OCI-LY7 (cell line): Measurements from ENCODE around the gene TEKT5. TPM values are rescaled to one million over a fixed set of nuclear protein-coding genes. Genes with fewer than 3 reads are reported as not detected.

ENCODE experiments used
- BruUV-seq: library from RNA; stranded (reverse); fragments of 400-500 nt; replicated peaks from 2 replicates; lab custom pipeline; 2021; lab: Mats Ljungman, UMichigan
- CTCF ChIA-PET: fragments of 300-600 bp; sonication (Branson Sonifier 250); formaldehyde crosslinking; loops from one replicate; lab custom pipeline; 2022; ENCODE audit warnings: antibody characterized with exemption; ENCODE audit not compliant: unreplicated experiment; lab: Charles Lee
- POLR2A ChIA-PET: fragments of 300-600 bp; sonication (Branson Sonifier 250); formaldehyde crosslinking; loops from one replicate; lab custom pipeline; 2022; ENCODE audit warnings: antibody characterized with exemption; lab: Charles Lee
- DNase-seq: peaks from one replicate; pipeline ENCODE4 v3.0.0-alpha.2; 2015; ENCODE audit warnings: low spot score
- H2AFZ ChIP-seq: fragments of 200-600 bp; sonication (generic), shearing (Covaris generic); 2 replicates; pipeline ENCODE4 v1.6.1; 2014; ENCODE audit warnings: mild to moderate bottlenecking, antibody characterized with exemption, low read length, moderate library complexity
- H3K27ac ChIP-seq: fragments of 200-600 bp; sonication (generic); 2 replicates; pipeline ENCODE4 v1.5.1; 2014; ENCODE audit warnings: mixed run types, low read depth, mild to moderate bottlenecking, moderate library complexity, low read length, inconsistent platforms; ENCODE audit not compliant: poor library complexity, severe bottlenecking
- H3K36me3 ChIP-seq: fragments of 200-600 bp; sonication (generic); 2 replicates; pipeline ENCODE4 v1.6.1; 2014; ENCODE audit warnings: mild to moderate bottlenecking, antibody characterized with exemption, low read length, moderate library complexity, mixed read lengths; ENCODE audit not compliant: insufficient read depth
- H3K4me1 ChIP-seq: fragments of 200-600 bp; sonication (generic); 2 replicates; pipeline ENCODE4 v1.5.1; 2014; ENCODE audit warnings: mild to moderate bottlenecking, low read length; ENCODE audit not compliant: insufficient read depth, poor library complexity, severe bottlenecking
- H3K4me2 ChIP-seq: fragments of 200-600 bp; sonication (generic); 2 replicates; pipeline ENCODE4 v1.6.1; 2014; ENCODE audit warnings: mild to moderate bottlenecking, low read length
- H3K4me3 ChIP-seq: fragments of 200-600 bp; sonication (generic); 2 replicates; pipeline ENCODE4 v1.5.1; 2014; ENCODE audit warnings: mild to moderate bottlenecking, low read depth, low read length; ENCODE audit not compliant: poor library complexity, severe bottlenecking
- H3K79me2 ChIP-seq: fragments of 200-600 bp; sonication (generic); 2 replicates; pipeline ENCODE4 v1.6.1; 2016; ENCODE audit warnings: low read depth, mild to moderate bottlenecking, low read length, moderate library complexity, mixed read lengths; ENCODE audit not compliant: insufficient read depth
- H3K9me2 ChIP-seq: fragments of 200-600 bp; sonication (generic); 2 replicates; pipeline ENCODE4 v1.6.1; 2016; ENCODE audit warnings: mild to moderate bottlenecking, low read length, mixed read lengths; ENCODE audit not compliant: insufficient read depth
- H3K9me3 ChIP-seq: fragments of 200-600 bp; sonication (generic); 2 replicates; pipeline ENCODE4 v1.6.1; 2014; ENCODE audit warnings: mild to moderate bottlenecking, mixed run types, low read length, mixed read lengths
- H4K20me1 ChIP-seq: fragments of 200-600 bp; sonication (generic); 2 replicates; pipeline ENCODE4 v1.6.1; 2014; ENCODE audit warnings: mild to moderate bottlenecking, antibody characterized with exemption, low read length, moderate library complexity, mixed read lengths; ENCODE audit not compliant: insufficient read depth
- EZH2phosphoT487 ChIP-seq: fragments of 200-600 bp; sonication (generic); IDR thresholded peaks from 2 replicates; pipeline ENCODE4 v1.6.1; 2018; ENCODE audit warnings: low read depth, borderline replicate concordance, mild to moderate bottlenecking, mixed run types, antibody characterized with exemption, low read length, moderate library complexity, mixed read lengths
- intact Hi-C: fragments of 100-400 bp; cut with micrococcal nuclease; formaldehyde crosslinking; loops from one replicate; pipeline ENCODE4 v1.10.0; 2022; ENCODE audit not compliant: unreplicated experiment
- total RNA-seq, 2 experiments: library from RNA; depleted of rRNA in 1 of 2; stranded (reverse); fragments of >200 nt in 1 of 2; shearing (Covaris generic) in 1 of 2; gene quantifications; 2 replicates each; pipeline ENCODE4 v1.2.3, GENCODE V29; 2014 to 2022
- TF ChIP-seq, protein P1 (sequence below): fragments of 200-600 bp; sonication (generic); conservative IDR thresholded peaks from 2 replicates; pipeline ENCODE4 v1.5.1; 2014; ENCODE audit warnings: mild to moderate bottlenecking, antibody characterized with exemption, low read length, moderate library complexity, mixed read lengths

TEKT5 gene
- total RNA-seq, 2 experiments from 2014 or later, result 0.32 to 0.74 TPM

DNA sequence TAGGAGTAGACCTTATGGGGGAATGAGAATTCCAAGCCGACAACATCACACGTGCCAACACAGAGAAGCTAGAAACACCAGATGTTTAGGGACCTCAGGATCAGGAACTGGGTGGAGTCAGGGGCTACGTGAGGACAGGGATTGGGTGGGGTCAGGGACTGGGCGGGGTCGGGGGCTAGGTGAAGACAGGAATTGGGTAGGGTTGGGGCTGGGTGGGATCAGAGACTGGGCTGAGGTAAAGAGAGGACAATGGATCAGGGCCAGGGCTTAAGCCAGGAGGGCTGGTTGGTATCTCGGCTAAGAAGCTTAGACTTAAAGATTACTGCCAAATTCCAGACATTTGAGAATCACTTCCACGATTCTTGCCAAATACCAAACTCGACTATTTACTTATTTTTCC, 11.6 kb downstream of the TEKT5 start:
- Histone ChIP-seq H3K4me2 (no peak overlapping the region), H4K20me1 (no peaks in the 10 kb centered on the region), H3K4me1 (no peaks in the 10 kb centered on the region), H3K9me2 (no peaks in the 10 kb centered on the region), H3K79me2 (no peaks in the 10 kb centered on the region), H3K36me3 (no peaks in the 10 kb centered on the region), H3K27ac (no peak overlapping the region), H3K4me3 (no peak overlapping the region), H3K9me3 (no peaks in the 10 kb centered on the region), H2AFZ (no peak overlapping the region)
- BruUV-seq, result no TSS peak
- ChIA-PET CTCF (no interaction called here), POLR2A (no interaction called here)
- DNase-seq, result no peak
- intact Hi-C loops, result no loop called here
- TF ChIP-seq, protein P1, sequence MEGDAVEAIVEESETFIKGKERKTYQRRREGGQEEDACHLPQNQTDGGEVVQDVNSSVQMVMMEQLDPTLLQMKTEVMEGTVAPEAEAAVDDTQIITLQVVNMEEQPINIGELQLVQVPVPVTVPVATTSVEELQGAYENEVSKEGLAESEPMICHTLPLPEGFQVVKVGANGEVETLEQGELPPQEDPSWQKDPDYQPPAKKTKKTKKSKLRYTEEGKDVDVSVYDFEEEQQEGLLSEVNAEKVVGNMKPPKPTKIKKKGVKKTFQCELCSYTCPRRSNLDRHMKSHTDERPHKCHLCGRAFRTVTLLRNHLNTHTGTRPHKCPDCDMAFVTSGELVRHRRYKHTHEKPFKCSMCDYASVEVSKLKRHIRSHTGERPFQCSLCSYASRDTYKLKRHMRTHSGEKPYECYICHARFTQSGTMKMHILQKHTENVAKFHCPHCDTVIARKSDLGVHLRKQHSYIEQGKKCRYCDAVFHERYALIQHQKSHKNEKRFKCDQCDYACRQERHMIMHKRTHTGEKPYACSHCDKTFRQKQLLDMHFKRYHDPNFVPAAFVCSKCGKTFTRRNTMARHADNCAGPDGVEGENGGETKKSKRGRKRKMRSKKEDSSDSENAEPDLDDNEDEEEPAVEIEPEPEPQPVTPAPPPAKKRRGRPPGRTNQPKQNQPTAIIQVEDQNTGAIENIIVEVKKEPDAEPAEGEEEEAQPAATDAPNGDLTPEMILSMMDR, result no peak
- no peak for TF ChIP-seq EZH2phosphoT487

DNA sequence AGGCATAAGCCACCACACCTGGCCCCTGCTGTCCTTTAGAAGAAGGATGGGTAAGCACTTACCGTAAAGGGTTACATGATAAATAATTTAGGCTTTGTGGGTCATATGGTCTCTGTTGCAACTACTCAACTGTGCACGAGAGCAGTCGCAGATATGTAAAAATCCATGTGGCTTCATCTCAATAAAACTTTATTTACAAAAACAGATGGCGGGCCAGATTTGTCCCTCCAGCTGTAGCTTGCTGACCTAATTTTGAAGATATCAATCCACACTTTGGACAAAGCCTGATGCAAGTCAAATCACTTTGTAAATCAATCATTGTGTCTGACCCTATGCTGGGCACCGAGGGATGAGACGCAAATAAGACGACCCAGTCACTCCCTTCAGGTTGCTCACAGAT, 12.1 kb downstream of the TEKT5 start:
- intact Hi-C loops, result no loop called here
- H2AFZ ChIP-seq, result no peak overlapping the region
- H3K36me3 ChIP-seq, result no peaks in the 10 kb centered on the region
- no peak overlapping the region for H3K4me2 ChIP-seq
- POLR2A ChIA-PET, result no interaction called here
- no peak for DNase-seq
- no peaks in the 10 kb centered on the region for H3K4me1 ChIP-seq
- no peak overlapping the region for H3K27ac ChIP-seq
- BruUV-seq, result no TSS peak
- H4K20me1 ChIP-seq, result no peaks in the 10 kb centered on the region
- no peak for TF ChIP-seq EZH2phosphoT487
- TF ChIP-seq, protein P1, result no peak
- H3K79me2 ChIP-seq, result no peaks in the 10 kb centered on the region
- no peaks in the 10 kb centered on the region for H3K9me2 ChIP-seq
- H3K4me3 ChIP-seq, result no peak overlapping the region
- CTCF ChIA-PET, result no interaction called here
- H3K9me3 ChIP-seq, result no peaks in the 10 kb centered on the region

DNA sequence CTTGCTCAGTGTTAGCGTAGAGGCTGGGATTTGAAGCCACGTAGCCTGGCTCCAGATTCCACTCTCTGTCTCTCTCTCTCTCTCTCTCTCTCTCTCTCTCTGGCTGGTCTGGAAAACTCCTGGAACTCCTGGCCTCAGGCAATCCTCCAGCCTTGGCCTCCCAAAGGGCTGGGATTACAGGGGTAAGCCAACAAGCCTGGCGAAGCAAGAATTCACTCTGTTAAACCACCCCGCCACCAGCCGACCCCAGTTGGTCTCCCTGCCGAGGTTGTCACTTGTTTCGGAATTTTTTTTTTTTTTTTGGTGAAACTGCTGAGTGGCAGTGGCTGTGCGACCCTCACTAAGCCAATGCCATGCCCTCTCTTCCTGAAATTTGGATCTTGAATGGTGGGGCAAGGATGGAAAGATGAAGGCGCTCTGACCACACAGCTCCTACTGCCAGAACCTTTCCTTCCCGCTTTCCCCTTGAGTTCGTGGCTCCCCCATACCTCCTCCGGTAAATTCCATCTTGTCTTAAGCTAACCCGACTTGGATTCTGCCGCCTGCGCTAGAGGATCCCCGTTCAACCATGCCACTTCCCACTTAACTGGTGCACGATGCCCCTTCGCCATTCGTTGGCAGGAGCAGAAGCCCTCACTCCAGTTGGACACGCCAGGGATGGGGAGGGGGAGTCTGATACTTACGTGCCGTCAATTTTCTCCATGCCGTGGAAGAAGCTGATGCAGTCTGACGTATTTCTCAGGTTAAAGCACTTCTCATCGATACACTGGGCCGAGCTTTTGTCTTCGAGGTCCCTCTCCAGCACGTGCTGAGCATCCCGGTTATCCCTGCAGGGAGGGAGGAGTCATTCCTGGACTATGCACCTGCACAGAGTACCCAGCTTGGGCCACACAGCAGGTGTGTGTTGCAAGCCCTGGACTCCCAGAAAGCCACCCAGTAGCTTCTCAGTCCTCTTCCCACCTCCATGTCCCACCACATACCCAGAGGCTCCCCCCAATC, 13.1 kb downstream of the TEKT5 start:
- CTCF ChIA-PET, result no interaction called here

More for the DNA sequence above, 13.1 kb downstream of the TEKT5 start:
- Histone ChIP-seq H3K36me3 (no peaks in the 10 kb centered on the region), H3K9me3 (no peaks in the 10 kb centered on the region), H3K4me1 (no peaks in the 10 kb centered on the region), H3K4me3 (no peak overlapping the region), H3K27ac (no peak overlapping the region), H3K4me2 (no peak overlapping the region), H3K79me2 (no peaks in the 10 kb centered on the region), H2AFZ (no peak overlapping the region), H3K9me2 (no peaks in the 10 kb centered on the region), H4K20me1 (no peaks in the 10 kb centered on the region)
- BruUV-seq, result no TSS peak
- intact Hi-C loops, result no loop called here
- POLR2A ChIA-PET, result no interaction called here
- DNase-seq, result no peak
- TF ChIP-seq, protein P1, result no peak
- TF ChIP-seq EZH2phosphoT487, result no peak
